B cell (primary cell): ENCODE measurements around the gene FAM76A. TPM values are rescaled to one million over a fixed set of nuclear protein-coding genes. Genes with fewer than 3 reads are reported as not detected.

Source experiments
- ATAC-seq: fragments of 200-7000 bp; cut with Tn5 transposase; one replicate; pipeline ENCODE4 v1.10.0; 2021; ENCODE audit warnings: low read depth, mild to moderate bottlenecking, moderate number of reproducible peaks, moderate library complexity
- CTCF ChIA-PET: fragments of 350-600 bp; sonication (Branson Sonifier 250); formaldehyde crosslinking; loops from one replicate; lab custom pipeline; 2021; ENCODE audit warnings: antibody characterized with exemption, inconsistent platforms; lab: Charles Lee
- POLR2A ChIA-PET: fragments of 350-600 bp; sonication (Branson Sonifier 250); formaldehyde crosslinking; loops from one replicate; lab custom pipeline; 2021; ENCODE audit warnings: antibody characterized with exemption; lab: Charles Lee
- DNase-seq: peaks from one replicate; pipeline ENCODE4 v3.0.0; 2013
- H2AFZ ChIP-seq: 2 replicates; pipeline ENCODE4 v1.6.1; 2012; ENCODE audit warnings: mild to moderate bottlenecking, low read depth, low read length; ENCODE audit not compliant: insufficient read depth, poor library complexity, severe bottlenecking
- H3K27ac ChIP-seq, 2 donors: 1 replicate in 1 of 2; 2 replicates in 1 of 2; pipeline ENCODE4 v1.5.1; 2012 to 2013; ENCODE audit warnings: low read length in 2 of 2, mild to moderate bottlenecking in 2 of 2, moderate library complexity in 1 of 2
- H3K27me3 ChIP-seq, 4 experiments: fragments of 200-600 bp in 1 of 4; sonication (generic) in 1 of 4; replicated peaks in 1 of 4; 1 replicate in 2 of 4; 2 replicates in 2 of 4; pipeline versions ENCODE4 v1.6.1 to v1.7.0; 2013 to 2016; ENCODE audit warnings: low read length in 3 of 4, mild to moderate bottlenecking in 2 of 4, mixed read lengths in 1 of 4, moderate library complexity in 1 of 4; ENCODE audit not compliant: insufficient read depth in 4 of 4, control insufficient read depth in 3 of 4; ENCODE audit errors: control extremely low read depth in 1 of 4
- H3K36me3 ChIP-seq, 2 experiments: replicated peaks in 1 of 2; 1 replicate in 1 of 2; 2 replicates in 1 of 2; pipeline versions ENCODE4 v1.6.1 to v1.7.1; 2013; ENCODE audit warnings: low read length in 1 of 2; ENCODE audit not compliant: insufficient read depth in 2 of 2, control insufficient read depth in 1 of 2; ENCODE audit errors: control extremely low read depth in 1 of 2, extremely low read depth in 1 of 2
- H3K4me1 ChIP-seq, 2 donors: fragments of 200-600 bp in 1 of 2; sonication (generic) in 1 of 2; 1 replicate in 1 of 2; 2 replicates in 1 of 2; pipeline versions ENCODE4 v1.5.1 to v1.6.1; 2013 to 2017; ENCODE audit warnings: low read length in 2 of 2; ENCODE audit not compliant: control insufficient read depth in 2 of 2, insufficient read depth in 2 of 2
- H3K4me2 ChIP-seq: replicated peaks from 2 replicates; pipeline ENCODE3; 2012; ENCODE audit warnings: mild to moderate bottlenecking, low read depth, low read length; ENCODE audit not compliant: poor library complexity, severe bottlenecking
- H3K4me3 ChIP-seq, 5 experiments: fragments of 200-600 bp in 1 of 5; sonication (generic) in 1 of 5; 1 replicate in 3 of 5; 2 replicates in 2 of 5; pipeline versions ENCODE4 v1.5.1 to v1.7.0; 2011 to 2016; ENCODE audit warnings: low read length in 4 of 5, mild to moderate bottlenecking in 4 of 5, low read depth in 2 of 5, control low read depth in 1 of 5, moderate library complexity in 1 of 5; ENCODE audit not compliant: insufficient read depth in 1 of 5; ENCODE audit errors: control extremely low read depth in 1 of 5, extremely low read depth in 1 of 5
- H3K79me2 ChIP-seq: fragments of 200-600 bp; sonication (generic); one replicate; pipeline ENCODE4 v1.6.0; 2016; ENCODE audit warnings: low read length; ENCODE audit not compliant: control insufficient read depth, insufficient read depth
- H3K9ac ChIP-seq: fragments of 200-600 bp; sonication (generic); 2 replicates; pipeline ENCODE4 v1.6.1; 2017; ENCODE audit warnings: mild to moderate bottlenecking, low read length, moderate library complexity
- H3K9me3 ChIP-seq, 3 donors: one replicate each; pipeline versions ENCODE4 v1.6.1 to v1.7.1; 2013; ENCODE audit warnings: low read length in 2 of 3; ENCODE audit not compliant: control insufficient read depth in 2 of 3, insufficient read depth in 1 of 3; ENCODE audit errors: control extremely low read depth in 1 of 3
- H4K20me1 ChIP-seq: 2 replicates; pipeline ENCODE4 v1.6.0; 2012; ENCODE audit warnings: mild to moderate bottlenecking, low read length; ENCODE audit not compliant: insufficient read depth, control insufficient read depth, poor library complexity, severe bottlenecking
- H3K27ac Mint-ChIP-seq: one replicate; pipeline ENCODE4 v1.8.0; 2021; ENCODE audit warnings: mixed read lengths
- H3K27me3 Mint-ChIP-seq: one replicate; pipeline ENCODE4 v1.8.0; 2021; ENCODE audit warnings: mixed read lengths
- H3K4me1 Mint-ChIP-seq: one replicate; pipeline ENCODE4 v1.8.0; 2021; ENCODE audit warnings: mixed read lengths
- H3K4me3 Mint-ChIP-seq: one replicate; pipeline ENCODE4 v1.8.0; 2021; ENCODE audit warnings: mixed read lengths
- H3K9me3 Mint-ChIP-seq: one replicate; pipeline ENCODE4 v1.8.0; 2022; ENCODE audit warnings: mixed read lengths; ENCODE audit not compliant: insufficient read depth
- EZH2 ChIP-seq: IDR thresholded peaks from 2 replicates; pipeline ENCODE4 v1.6.1; 2012; ENCODE audit warnings: borderline replicate concordance, low read depth, mild to moderate bottlenecking, moderate library complexity, low read length; ENCODE audit not compliant: insufficient read depth, poor library complexity, severe bottlenecking
- WGBS: methylation state at CpG from one replicate; pipeline ENCODE4 v1.1.5; 2013; ENCODE audit warnings: missing lambda C conversion rate; ENCODE audit not compliant: insufficient coverage; 5-methylcytosine and 5-hydroxymethylcytosine counted together
- intact Hi-C: fragments of 100-400 bp; cut with micrococcal nuclease; formaldehyde crosslinking; loops from one replicate; pipeline ENCODE4 v1.10.0; 2022
- polyA plus RNA-seq: library from polyadenylated mRNA; depleted of rRNA; stranded (reverse); fragments of >200 nt; gene quantifications from 2 replicates; pipeline ENCODE4 v1.2.3, GENCODE V29; 2012
- total RNA-seq, 2 donors: library from RNA; stranded (reverse); fragments of 120-200 nt in 1 of 2; gene quantifications; 1 replicate in 1 of 2; 2 replicates in 1 of 2; pipeline versions ENCODE4 v1.2.3 to v1.2.4, GENCODE V29; 2013 to 2022
- TF ChIP-seq, protein P1 (sequence below): fragments of 200-600 bp; IDR thresholded peaks from one replicate; pipeline ENCODE4 v1.8.0; 2022; ENCODE audit warnings: antibody characterized with exemption, mild to moderate bottlenecking

The FAM76A gene
- total and polyA plus RNA-seq, 2 donors (not counting 1 experiment from before 2014, with no cell fraction given), result 11.7 to 25.0 TPM

GRCh38 chr1:27719286-27720251 is 6.2 kb upstream of the FAM76A start:
- Mint-ChIP-seq H3K27ac (no peak overlapping the region), H3K9me3 (peaks cover 9% of the 10 kb centered on the region), H3K27me3 (peaks cover 25% of the 10 kb centered on the region), H3K4me3 (no peak overlapping the region), H3K4me1 (peaks cover 1% of the 10 kb centered on the region)
- Histone ChIP-seq H3K36me3 (no peaks in the 10 kb centered on the region), H3K27ac (no peak overlapping the region), H3K4me2 (no peak overlapping the region), H3K27me3 (peaks cover 0 to 3% (median 0%) of the 10 kb centered on the region in 4 experiments), H3K9ac (no peak overlapping the region), H3K79me2 (no peaks in the 10 kb centered on the region), H3K4me1 (no peaks in the 10 kb centered on the region), H3K4me3 (no peak overlapping the region), H3K9me3 (peaks cover 0 to 10% (median 0%) of the 10 kb centered on the region in 3 donors), H4K20me1 (no peaks in the 10 kb centered on the region), H2AFZ (no peak overlapping the region)
- no peak for ATAC-seq
- DNase-seq, result no peak
- ChIA-PET POLR2A (no interaction called here), CTCF (interaction anchor here (0.5 to 1.4 kb wide), 6 partner anchors 47 to 809 kb away, joined by 3 to 8 read pairs (median 5); partner anchors contain the start of gene IFI6)
- 80% methylated on average over 4 of the region's 5 CpGs for WGBS
- TF ChIP-seq EZH2, result no peak
- TF ChIP-seq, protein P1, sequence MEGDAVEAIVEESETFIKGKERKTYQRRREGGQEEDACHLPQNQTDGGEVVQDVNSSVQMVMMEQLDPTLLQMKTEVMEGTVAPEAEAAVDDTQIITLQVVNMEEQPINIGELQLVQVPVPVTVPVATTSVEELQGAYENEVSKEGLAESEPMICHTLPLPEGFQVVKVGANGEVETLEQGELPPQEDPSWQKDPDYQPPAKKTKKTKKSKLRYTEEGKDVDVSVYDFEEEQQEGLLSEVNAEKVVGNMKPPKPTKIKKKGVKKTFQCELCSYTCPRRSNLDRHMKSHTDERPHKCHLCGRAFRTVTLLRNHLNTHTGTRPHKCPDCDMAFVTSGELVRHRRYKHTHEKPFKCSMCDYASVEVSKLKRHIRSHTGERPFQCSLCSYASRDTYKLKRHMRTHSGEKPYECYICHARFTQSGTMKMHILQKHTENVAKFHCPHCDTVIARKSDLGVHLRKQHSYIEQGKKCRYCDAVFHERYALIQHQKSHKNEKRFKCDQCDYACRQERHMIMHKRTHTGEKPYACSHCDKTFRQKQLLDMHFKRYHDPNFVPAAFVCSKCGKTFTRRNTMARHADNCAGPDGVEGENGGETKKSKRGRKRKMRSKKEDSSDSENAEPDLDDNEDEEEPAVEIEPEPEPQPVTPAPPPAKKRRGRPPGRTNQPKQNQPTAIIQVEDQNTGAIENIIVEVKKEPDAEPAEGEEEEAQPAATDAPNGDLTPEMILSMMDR, result peak; percentile 32
- intact Hi-C loops, result loop anchor here (10.0 kb wide), 1 partner anchor 115 kb away; the partner anchor contains the start of gene AHDC1
